Body of pancreas (tissue), 4 donors: ENCODE data around the gene AKR1D1.

ENCODE experiments used
- POLR2A ChIP-seq, 3 donors: fragments of 450-650 bp; IDR thresholded peaks; one replicate each; pipeline ENCODE4 v1.6.1; 2016; ENCODE audit warnings: antibody characterized with exemption in 3 of 3, mild to moderate bottlenecking in 2 of 3
- TF ChIP-seq, protein P1 (sequence below), 7 experiments: fragments of 450-650 bp in 4 of 7; fragments of 200-600 bp in 3 of 7; sonication (generic) in 3 of 7; IDR thresholded peaks; one replicate each; pipeline ENCODE4 v1.5.1; 2016 to 2019; ENCODE audit warnings: antibody characterized with exemption in 7 of 7

DNA sequence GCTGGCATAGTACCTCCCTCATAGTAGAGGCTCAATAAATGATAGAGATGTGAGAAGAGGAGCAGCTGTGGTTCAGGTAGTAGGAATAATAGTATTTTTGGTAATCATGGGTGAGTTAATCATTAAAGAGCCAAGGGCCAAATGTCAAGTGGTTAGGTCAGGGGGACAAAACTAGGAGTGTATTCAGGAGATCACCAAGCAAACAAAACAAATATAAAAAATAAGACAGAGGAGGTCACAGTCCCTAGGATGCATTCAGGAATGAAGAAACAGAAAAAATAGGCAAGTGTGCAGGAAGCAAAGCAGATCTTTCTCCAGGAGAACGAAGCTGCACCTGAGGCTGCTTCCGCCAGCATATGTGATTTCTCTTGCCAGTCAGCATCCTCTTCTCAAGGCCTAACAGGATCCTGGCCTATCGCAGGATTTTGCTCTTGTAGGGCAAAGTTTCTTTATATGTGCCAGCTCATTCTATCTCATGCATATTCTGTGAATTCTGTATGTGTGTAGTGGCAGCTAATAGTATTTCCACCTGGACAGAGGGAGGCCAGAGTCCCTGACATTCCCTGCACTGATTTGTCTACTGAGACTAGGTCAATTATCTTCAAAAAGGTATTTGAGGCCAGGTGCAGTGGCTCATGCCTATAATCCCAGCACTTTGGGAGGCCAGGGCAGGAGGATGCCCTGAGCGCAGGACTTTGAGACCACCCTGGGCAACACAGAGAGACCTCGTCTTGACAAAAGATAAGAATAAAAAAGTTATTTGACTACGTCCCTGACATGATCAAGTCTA is 82.7 kb downstream of the AKR1D1 start:
- TF ChIP-seq, protein P1, sequence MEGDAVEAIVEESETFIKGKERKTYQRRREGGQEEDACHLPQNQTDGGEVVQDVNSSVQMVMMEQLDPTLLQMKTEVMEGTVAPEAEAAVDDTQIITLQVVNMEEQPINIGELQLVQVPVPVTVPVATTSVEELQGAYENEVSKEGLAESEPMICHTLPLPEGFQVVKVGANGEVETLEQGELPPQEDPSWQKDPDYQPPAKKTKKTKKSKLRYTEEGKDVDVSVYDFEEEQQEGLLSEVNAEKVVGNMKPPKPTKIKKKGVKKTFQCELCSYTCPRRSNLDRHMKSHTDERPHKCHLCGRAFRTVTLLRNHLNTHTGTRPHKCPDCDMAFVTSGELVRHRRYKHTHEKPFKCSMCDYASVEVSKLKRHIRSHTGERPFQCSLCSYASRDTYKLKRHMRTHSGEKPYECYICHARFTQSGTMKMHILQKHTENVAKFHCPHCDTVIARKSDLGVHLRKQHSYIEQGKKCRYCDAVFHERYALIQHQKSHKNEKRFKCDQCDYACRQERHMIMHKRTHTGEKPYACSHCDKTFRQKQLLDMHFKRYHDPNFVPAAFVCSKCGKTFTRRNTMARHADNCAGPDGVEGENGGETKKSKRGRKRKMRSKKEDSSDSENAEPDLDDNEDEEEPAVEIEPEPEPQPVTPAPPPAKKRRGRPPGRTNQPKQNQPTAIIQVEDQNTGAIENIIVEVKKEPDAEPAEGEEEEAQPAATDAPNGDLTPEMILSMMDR (IDR thresholded peaks at IDR 0.05): no peak
- TF ChIP-seq POLR2A (IDR thresholded peaks at IDR 0.05): no peak
